Measurements from ENCODE around the gene SALL2.

The SALL2 gene

GRCh38 chr14:21539189-21539940, 13.2 kb upstream of the SALL2 start:
- Mint-ChIP-seq H3K9me3 (no peaks in the 10 kb centered on the region), H3K27me3 (ENCODE audit: low read depth, poor library complexity) (peaks cover 18% of the 10 kb centered on the region), H3K4me1 (peaks cover 67% of the 10 kb centered on the region), H3K36me3 (ENCODE audit: low read depth) (no peaks in the 10 kb centered on the region), H3K4me3 (peak overlapping the region; percentile 39), H3K27ac (peak overlapping the region; percentile 90)
- no peak for DNase-seq
- no peak for TF ChIP-seq CTCF (IDR thresholded peaks at IDR 0.05)

GRCh38 chr14:21537090-21537424, 10.9 kb upstream of the SALL2 start:
- Mint-ChIP-seq H3K36me3 (ENCODE audit: low read depth) (peaks cover 2% of the 10 kb centered on the region), H3K9me3 (no peaks in the 10 kb centered on the region), H3K27ac (peak overlapping the region; percentile 38), H3K4me3 (peak overlapping the region; percentile 90), H3K4me1 (peaks cover 61% of the 10 kb centered on the region), H3K27me3 (ENCODE audit: low read depth, poor library complexity) (peaks cover 29% of the 10 kb centered on the region)
- DNase-seq: no peak
- no peak for TF ChIP-seq CTCF (IDR thresholded peaks at IDR 0.05)

- Mint-ChIP-seq H3K9me3 (no peaks in the 10 kb centered on the region), H3K4me1 (peaks cover 61% of the 10 kb centered on the region), H3K27ac (peak overlapping the region; percentile 85), H3K4me3 (peak overlapping the region; percentile 90), H3K36me3 (ENCODE audit: low read depth) (peaks cover 4% of the 10 kb centered on the region), H3K27me3 (ENCODE audit: low read depth, poor library complexity) (peaks cover 34% of the 10 kb centered on the region)
- TF ChIP-seq CTCF (IDR thresholded peaks at IDR 0.05): no peak
- DNase-seq: peak; percentile 41
Observed at GRCh38 chr14:21536418-21537089, 10.4 kb upstream of the SALL2 start.

GRCh38 chr14:21535545-21536417, 9.6 kb upstream of the SALL2 start:
- no peak for TF ChIP-seq CTCF (IDR thresholded peaks at IDR 0.05)
- no peak for DNase-seq
- Mint-ChIP-seq H3K9me3 (no peaks in the 10 kb centered on the region), H3K4me1 (peaks cover 65% of the 10 kb centered on the region), H3K36me3 (ENCODE audit: low read depth) (peaks cover 4% of the 10 kb centered on the region), H3K4me3 (peak overlapping the region; percentile 90), H3K27me3 (ENCODE audit: low read depth, poor library complexity) (peaks cover 34% of the 10 kb centered on the region), H3K27ac (peak overlapping the region; percentile 85)

- Mint-ChIP-seq H3K27ac (peak overlapping the region; percentile 9), H3K9me3 (no peaks in the 10 kb centered on the region), H3K4me1 (peaks cover 62% of the 10 kb centered on the region), H3K4me3 (peak overlapping the region; percentile 90), H3K36me3 (ENCODE audit: low read depth) (peaks cover 4% of the 10 kb centered on the region), H3K27me3 (ENCODE audit: low read depth, poor library complexity) (peaks cover 34% of the 10 kb centered on the region)
- no peak for TF ChIP-seq CTCF (IDR thresholded peaks at IDR 0.05)
- no peak for DNase-seq
Observed at GRCh38 chr14:21534576-21534975, 8.4 kb upstream of the SALL2 start.
